ENCODE data around the gene NMRK1. TPM values are rescaled to one million over a fixed set of nuclear protein-coding genes. Genes with fewer than 3 reads are reported as not detected.

NMRK1 gene
- total and polyA plus RNA-seq, 12 donors = 4.7 to 51.6 (median 12.3) TPM

DNA sequence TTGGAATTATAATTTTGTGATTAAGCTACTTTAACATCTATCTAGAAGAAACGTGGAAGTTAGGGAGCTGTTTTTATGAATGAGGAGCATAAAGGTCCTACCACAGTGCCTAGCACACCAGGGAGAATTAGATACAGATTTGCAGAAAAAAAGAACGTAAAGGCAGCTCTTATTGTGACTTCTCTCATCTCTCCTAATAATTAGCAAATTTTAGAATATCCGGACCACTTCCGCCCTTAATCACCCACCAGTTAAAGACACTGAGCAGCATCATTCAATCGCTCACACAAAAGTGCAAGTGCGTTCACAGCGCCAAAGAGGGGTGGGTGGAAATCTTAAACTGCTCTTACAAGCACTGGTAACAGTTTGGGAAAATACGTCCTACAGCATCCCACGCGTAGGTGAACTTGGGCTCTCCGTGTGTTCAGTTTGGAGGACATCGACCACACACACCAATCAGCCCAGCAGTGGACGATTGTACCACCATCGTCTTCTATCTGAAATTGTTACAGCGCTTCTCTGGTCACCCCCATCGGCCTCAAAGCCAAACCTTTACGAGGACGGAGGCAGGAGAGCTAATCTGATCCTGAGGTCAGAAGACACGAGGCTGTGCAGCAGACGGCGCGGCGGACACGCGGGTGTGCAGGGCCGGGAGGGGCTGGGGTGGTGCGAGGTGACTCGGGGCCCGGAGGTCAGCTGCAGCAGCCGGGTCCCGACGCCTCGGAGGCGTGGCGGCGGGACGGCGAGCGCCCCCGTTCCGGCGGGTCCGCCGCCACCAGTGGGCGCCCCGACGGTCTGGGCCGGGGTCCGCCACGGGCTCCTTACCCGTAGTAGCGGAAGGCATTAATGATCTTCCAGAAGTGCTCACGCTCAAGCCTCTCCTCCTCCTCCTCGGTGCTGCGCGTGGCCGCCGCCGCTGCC is 60.5 kb downstream of the NMRK1 start:
- TF ChIP-seq CTCF (IDR thresholded peaks at IDR 0.05) = no peak
- DNase-seq (peak; percentile 52 to 65), ATAC-seq (peak; percentile 53 to 78 (median 66))
- 0 to 1% methylated on average over 48 to 58 of the region's 59 CpGs for WGBS, 2 donors
- Histone ChIP-seq H3K27me3 (no peaks in the 10 kb centered on the region), H3K4me1 (peaks cover 0 to 28% (median 17%) of the 10 kb centered on the region in 9 donors), H3K27ac (peak overlapping the region; percentile 52 to 98 (median 92)), H3K9me3 (no peaks in the 10 kb centered on the region), H3K4me3 (peak overlapping the region; percentile 63 to 90 (median 80)), H3K36me3 (no peaks in the 10 kb centered on the region)
- intact Hi-C loops (cut with DNase I) = loop anchor here in 7 of 10 donors (1.0 to 10.0 kb wide), 6 partner anchors 47 to 61 kb away; partner anchors contain the start of genes NMRK1 (in 2 of the 7) and OSTF1 (in 2 of the 7)

DNA sequence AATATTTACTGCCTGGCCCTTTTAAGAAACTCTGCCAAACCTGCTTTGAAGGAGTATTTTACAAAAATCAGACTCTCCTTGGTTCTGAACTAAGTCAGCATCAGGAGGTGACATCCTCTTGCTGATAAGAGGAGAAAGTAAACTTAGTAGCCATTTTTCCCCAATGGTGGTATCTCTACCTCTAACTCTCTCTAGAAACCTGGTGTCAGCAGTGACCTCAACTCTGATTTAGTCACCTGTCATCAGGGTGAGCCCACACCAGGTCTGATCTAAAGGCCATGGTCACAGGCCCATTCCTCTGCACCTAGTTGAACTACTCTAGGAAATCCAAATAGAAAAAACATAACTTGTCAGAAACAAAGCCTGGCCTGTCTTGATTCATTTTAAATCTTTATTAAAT is 64.1 kb downstream of the NMRK1 start:
- Histone ChIP-seq H3K4me1 (peaks cover 0 to 27% (median 17%) of the 10 kb centered on the region in 9 donors), H3K36me3 (no peaks in the 10 kb centered on the region), H3K4me3 (no peak overlapping the region), H3K27ac (no peak overlapping the region), H3K9me3 (no peaks in the 10 kb centered on the region), H3K27me3 (no peaks in the 10 kb centered on the region)
- TF ChIP-seq CTCF (IDR thresholded peaks at IDR 0.05) = no peak
- intact Hi-C loops (cut with DNase I) = loop anchor here in 2 of 10 donors (10.0 kb wide), 2 partner anchors 51 to 61 kb away; partner anchors contain the start of genes NMRK1 (in 1 of the 2) and OSTF1 (in 1 of the 2)
- ATAC-seq (no peak), DNase-seq (no peak)

- H3K4me1 ChIP-seq = no peaks in the 10 kb centered on the region
- no peaks in the 10 kb centered on the region for H3K9me3 ChIP-seq
- TF ChIP-seq CTCF (IDR thresholded peaks at IDR 0.05) = no peak
- DNase-seq (no peak), ATAC-seq (no peak)
- H3K27ac ChIP-seq = no peak overlapping the region
- intact Hi-C loops (cut with DNase I) = loop anchor here in 2 of 10 donors (10.0 kb wide), 2 partner anchors 55 to 65 kb away; partner anchors contain the start of genes NMRK1 (in 1 of the 2) and OSTF1 (in 1 of the 2)
- WGBS, 2 donors = 93% methylated on average over 1 of the region's 1 CpG
- H3K36me3 ChIP-seq = peaks cover 0 to 18% (median 0%) of the 10 kb centered on the region in 9 donors
- no peak overlapping the region for H3K4me3 ChIP-seq
- H3K27me3 ChIP-seq = no peaks in the 10 kb centered on the region
Measured at GRCh38 chr9:75019654-75020053, 68.3 kb downstream of the NMRK1 start.

DNA sequence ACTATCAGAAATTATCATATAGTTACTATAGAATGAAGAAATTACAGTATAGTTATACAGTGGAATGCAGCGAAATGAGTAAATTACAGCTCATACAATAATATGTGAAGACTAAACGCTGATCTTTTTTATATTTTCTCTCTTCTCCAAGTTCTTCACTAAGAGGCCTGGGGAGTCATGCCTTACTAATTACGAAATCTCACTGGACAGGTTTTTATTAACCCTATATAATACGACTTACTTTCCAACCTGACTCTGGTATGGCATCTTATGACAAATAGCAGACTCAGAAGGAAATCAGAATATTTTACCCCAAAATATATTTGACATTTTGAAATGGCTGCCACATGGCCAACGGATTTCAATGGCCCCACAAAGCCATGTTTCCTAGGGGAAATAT is 68.9 kb downstream of the NMRK1 start:
- TF ChIP-seq CTCF (IDR thresholded peaks at IDR 0.05) = no peak
- Histone ChIP-seq H3K9me3 (no peaks in the 10 kb centered on the region), H3K36me3 (peaks cover 0 to 23% (median 0%) of the 10 kb centered on the region in 9 donors), H3K4me3 (no peak overlapping the region), H3K27me3 (no peaks in the 10 kb centered on the region), H3K4me1 (no peaks in the 10 kb centered on the region), H3K27ac (no peak overlapping the region)
- WGBS, 2 donors = 96 to 98% methylated on average over 5 of the region's 5 CpGs
- DNase-seq = no peak
- intact Hi-C loops (cut with DNase I) = no loop called here
- no peak for ATAC-seq
